Measurements from ENCODE around the gene SPPL3. TPM values are rescaled to one million over a fixed set of nuclear protein-coding genes. Genes with fewer than 3 reads are reported as not detected.

Gene SPPL3
- total and polyA plus RNA-seq, 2 experiments from 2014 or later: 10.9 to 27.8 TPM

- H3K9me3 Mint-ChIP-seq: peaks cover 2% of the 10 kb centered on the region; the same call in 2 of the 3 replicates
- peaks cover 19% of the 10 kb centered on the region for H3K4me1 Mint-ChIP-seq
- Histone ChIP-seq H3K9me2 (ENCODE audit: insufficient read depth) (no peaks in the 10 kb centered on the region; the same call in 1 of the 2 replicates), H3K4me2 (no peak overlapping the region), H3K27ac (ENCODE audit: low read depth) (no peak overlapping the region), H3K4me1 (ENCODE audit: insufficient read depth) (0 out of 2 replicates have a peak, but pooled peaks cover 5% of the 10 kb centered on the region), H3K36me3 (ENCODE audit: insufficient read depth) (no peaks in the 10 kb centered on the region), H2AFZ (no peak overlapping the region), H3K27me3 (ENCODE audit: insufficient read depth) (no peaks in the 10 kb centered on the region), H3K4me3 (no peak overlapping the region), H3F3A (replicated peaks; ENCODE audit: low read depth) (no peaks in the 10 kb centered on the region; the same call in 1 of the 2 replicates), H4K20me1 (replicated peaks; ENCODE audit: insufficient read depth) (peaks cover 10% of the 10 kb centered on the region; the same call in 1 of the 2 replicates), H3K79me2 (replicated peaks; ENCODE audit: insufficient read depth) (peaks cover 83% of the 10 kb centered on the region)
- H3K4me3 Mint-ChIP-seq: no peak overlapping the region
- H3K27ac Mint-ChIP-seq: no peak overlapping the region
- ATAC-seq: no peak
- peaks cover 6% of the 10 kb centered on the region for H3K36me3 Mint-ChIP-seq (ENCODE audit: low read depth)
- H3K27me3 Mint-ChIP-seq (ENCODE audit: insufficient read depth, low read depth, poor library complexity): peaks cover under 1% of the 10 kb centered on the region
- DNase-seq (ENCODE audit: low spot score): no peak
- no peak for TF ChIP-seq POLR2AphosphoS5 (IDR thresholded peaks at IDR 0.05; ENCODE audit: low read depth)
- no peak for TF ChIP-seq JUNB (IDR thresholded peaks at IDR 0.05; ENCODE audit: unreplicated experiment)
- TF ChIP-seq EZH2phosphoT487 (IDR thresholded peaks at IDR 0.05; ENCODE audit: unreplicated experiment): no peak
- no peak for TF ChIP-seq ZNF331 (CRISPR knock-in tag; IDR thresholded peaks at IDR 0.05; ENCODE audit: low read depth)
- no peak for TF ChIP-seq EZH2 (IDR thresholded peaks at IDR 0.05; ENCODE audit: low read depth, unreplicated experiment)
- no peak for TF ChIP-seq ETS1 (IDR thresholded peaks at IDR 0.05)
- TF ChIP-seq, protein P1, sequence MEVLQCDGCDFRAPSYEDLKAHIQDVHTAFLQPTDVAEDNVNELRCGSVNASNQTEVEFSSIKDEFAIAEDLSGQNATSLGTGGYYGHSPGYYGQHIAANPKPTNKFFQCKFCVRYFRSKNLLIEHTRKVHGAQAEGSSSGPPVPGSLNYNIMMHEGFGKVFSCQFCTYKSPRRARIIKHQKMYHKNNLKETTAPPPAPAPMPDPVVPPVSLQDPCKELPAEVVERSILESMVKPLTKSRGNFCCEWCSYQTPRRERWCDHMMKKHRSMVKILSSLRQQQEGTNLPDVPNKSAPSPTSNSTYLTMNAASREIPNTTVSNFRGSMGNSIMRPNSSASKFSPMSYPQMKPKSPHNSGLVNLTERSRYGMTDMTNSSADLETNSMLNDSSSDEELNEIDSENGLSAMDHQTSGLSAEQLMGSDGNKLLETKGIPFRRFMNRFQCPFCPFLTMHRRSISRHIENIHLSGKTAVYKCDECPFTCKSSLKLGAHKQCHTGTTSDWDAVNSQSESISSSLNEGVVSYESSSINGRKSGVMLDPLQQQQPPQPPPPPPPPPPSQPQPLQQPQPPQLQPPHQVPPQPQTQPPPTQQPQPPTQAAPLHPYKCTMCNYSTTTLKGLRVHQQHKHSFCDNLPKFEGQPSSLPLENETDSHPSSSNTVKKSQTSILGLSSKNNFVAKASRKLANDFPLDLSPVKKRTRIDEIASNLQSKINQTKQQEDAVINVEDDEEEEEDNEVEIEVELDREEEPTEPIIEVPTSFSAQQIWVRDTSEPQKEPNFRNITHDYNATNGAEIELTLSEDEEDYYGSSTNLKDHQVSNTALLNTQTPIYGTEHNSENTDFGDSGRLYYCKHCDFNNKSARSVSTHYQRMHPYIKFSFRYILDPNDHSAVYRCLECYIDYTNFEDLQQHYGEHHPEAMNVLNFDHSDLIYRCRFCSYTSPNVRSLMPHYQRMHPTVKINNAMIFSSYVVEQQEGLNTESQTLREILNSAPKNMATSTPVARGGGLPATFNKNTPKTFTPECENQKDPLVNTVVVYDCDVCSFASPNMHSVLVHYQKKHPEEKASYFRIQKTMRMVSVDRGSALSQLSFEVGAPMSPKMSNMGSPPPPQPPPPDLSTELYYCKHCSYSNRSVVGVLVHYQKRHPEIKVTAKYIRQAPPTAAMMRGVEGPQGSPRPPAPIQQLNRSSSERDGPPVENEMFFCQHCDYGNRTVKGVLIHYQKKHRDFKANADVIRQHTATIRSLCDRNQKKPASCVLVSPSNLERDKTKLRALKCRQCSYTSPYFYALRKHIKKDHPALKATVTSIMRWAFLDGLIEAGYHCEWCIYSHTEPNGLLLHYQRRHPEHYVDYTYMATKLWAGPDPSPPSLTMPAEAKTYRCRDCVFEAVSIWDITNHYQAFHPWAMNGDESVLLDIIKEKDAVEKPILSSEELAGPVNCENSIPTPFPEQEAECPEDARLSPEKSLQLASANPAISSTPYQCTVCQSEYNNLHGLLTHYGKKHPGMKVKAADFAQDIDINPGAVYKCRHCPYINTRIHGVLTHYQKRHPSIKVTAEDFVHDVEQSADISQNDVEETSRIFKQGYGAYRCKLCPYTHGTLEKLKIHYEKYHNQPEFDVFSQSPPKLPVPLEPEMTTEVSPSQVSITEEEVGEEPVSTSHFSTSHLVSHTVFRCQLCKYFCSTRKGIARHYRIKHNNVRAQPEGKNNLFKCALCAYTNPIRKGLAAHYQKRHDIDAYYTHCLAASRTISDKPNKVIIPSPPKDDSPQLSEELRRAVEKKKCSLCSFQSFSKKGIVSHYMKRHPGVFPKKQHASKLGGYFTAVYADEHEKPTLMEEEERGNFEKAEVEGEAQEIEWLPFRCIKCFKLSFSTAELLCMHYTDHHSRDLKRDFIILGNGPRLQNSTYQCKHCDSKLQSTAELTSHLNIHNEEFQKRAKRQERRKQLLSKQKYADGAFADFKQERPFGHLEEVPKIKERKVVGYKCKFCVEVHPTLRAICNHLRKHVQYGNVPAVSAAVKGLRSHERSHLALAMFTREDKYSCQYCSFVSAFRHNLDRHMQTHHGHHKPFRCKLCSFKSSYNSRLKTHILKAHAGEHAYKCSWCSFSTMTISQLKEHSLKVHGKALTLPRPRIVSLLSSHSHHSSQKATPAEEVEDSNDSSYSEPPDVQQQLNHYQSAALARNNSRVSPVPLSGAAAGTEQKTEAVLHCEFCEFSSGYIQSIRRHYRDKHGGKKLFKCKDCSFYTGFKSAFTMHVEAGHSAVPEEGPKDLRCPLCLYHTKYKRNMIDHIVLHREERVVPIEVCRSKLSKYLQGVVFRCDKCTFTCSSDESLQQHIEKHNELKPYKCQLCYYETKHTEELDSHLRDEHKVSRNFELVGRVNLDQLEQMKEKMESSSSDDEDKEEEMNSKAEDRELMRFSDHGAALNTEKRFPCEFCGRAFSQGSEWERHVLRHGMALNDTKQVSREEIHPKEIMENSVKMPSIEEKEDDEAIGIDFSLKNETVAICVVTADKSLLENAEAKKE (CRISPR knock-in tag; IDR thresholded peaks at IDR 0.05): no peak
- no peak for TF ChIP-seq NANOG (IDR thresholded peaks at IDR 0.05; ENCODE audit: borderline replicate concordance)
- no peak for TF ChIP-seq CREB1 (CRISPR knock-in tag; IDR thresholded peaks at IDR 0.05; ENCODE audit: low read depth)
- TF ChIP-seq REST (IDR thresholded peaks at IDR 0.05; ENCODE audit: unreplicated experiment): no peak
- TF ChIP-seq, protein P2, sequence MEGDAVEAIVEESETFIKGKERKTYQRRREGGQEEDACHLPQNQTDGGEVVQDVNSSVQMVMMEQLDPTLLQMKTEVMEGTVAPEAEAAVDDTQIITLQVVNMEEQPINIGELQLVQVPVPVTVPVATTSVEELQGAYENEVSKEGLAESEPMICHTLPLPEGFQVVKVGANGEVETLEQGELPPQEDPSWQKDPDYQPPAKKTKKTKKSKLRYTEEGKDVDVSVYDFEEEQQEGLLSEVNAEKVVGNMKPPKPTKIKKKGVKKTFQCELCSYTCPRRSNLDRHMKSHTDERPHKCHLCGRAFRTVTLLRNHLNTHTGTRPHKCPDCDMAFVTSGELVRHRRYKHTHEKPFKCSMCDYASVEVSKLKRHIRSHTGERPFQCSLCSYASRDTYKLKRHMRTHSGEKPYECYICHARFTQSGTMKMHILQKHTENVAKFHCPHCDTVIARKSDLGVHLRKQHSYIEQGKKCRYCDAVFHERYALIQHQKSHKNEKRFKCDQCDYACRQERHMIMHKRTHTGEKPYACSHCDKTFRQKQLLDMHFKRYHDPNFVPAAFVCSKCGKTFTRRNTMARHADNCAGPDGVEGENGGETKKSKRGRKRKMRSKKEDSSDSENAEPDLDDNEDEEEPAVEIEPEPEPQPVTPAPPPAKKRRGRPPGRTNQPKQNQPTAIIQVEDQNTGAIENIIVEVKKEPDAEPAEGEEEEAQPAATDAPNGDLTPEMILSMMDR (conservative IDR thresholded peaks at IDR 0.05; ENCODE audit: low read depth in 2 of 2): no peak
- TF ChIP-seq ZNF114 (CRISPR knock-in tag; IDR thresholded peaks at IDR 0.05): no peak
- no peak for TF ChIP-seq STAT1 (IDR thresholded peaks at IDR 0.05; ENCODE audit: unreplicated experiment)
These were observed 73.2 kb downstream of the SPPL3 start for GRCh38 chr12:120830966-120831365.

All from GM23338 (cell line).